Colonic mucosa (tissue), 4 donors: ENCODE measurements around the gene SLC25A41. TPM values are rescaled to one million over a fixed set of nuclear protein-coding genes. Genes with fewer than 3 reads are reported as not detected.
A peak's percentile ranks its signal among the peaks of the same experiment; 100 is the strongest.

Experiments
- DNase-seq: peaks from one replicate; pipeline ENCODE4 v3.0.0-alpha.2; 2020
- H3K27ac ChIP-seq: fragments of 200-600 bp; one replicate; pipeline ENCODE4 v1.8.0; 2021
- H3K27me3 ChIP-seq: fragments of 200-600 bp; one replicate; pipeline ENCODE4 v1.8.0; 2021
- H3K36me3 ChIP-seq: fragments of 200-600 bp; one replicate; pipeline ENCODE4 v1.8.0; 2021
- H3K4me1 ChIP-seq: fragments of 200-600 bp; one replicate; pipeline ENCODE4 v1.8.0; 2021; ENCODE audit warnings: mild to moderate bottlenecking
- H3K4me3 ChIP-seq: fragments of 200-600 bp; one replicate; pipeline ENCODE4 v1.8.0; 2021
- H3K9ac ChIP-seq, 2 donors: one replicate each; pipeline ENCODE4 v1.7.0; 2013; ENCODE audit warnings: control low read depth in 2 of 2, low read depth in 2 of 2, low read length in 2 of 2
- H3K9me3 ChIP-seq: fragments of 200-600 bp; one replicate; pipeline ENCODE4 v1.8.0; 2021
- CTCF ChIP-seq: fragments of 200-600 bp; IDR thresholded peaks from one replicate; pipeline ENCODE4 v1.8.0; 2022; ENCODE audit warnings: antibody characterized with exemption, mild to moderate bottlenecking
- intact Hi-C: fragments of 100-400 bp; cut with DNase I; formaldehyde crosslinking; loops from one replicate; pipeline ENCODE4 v1.14.1; 2022
- microRNA-seq: library from miRNA; unstranded; fragments of <30 nt; microRNA quantifications from one replicate; pipeline ENCODE4, GENCODE V29; 2019
- total RNA-seq, 2 donors: library from RNA; stranded (reverse); fragmentation: NEBNext Ultra II Directional in 1 of 2; extraction: Animal tissue kit (Norgen Biotek cat#: 25700) in 1 of 2; gene quantifications; one replicate each; pipeline ENCODE4 v1.2.1, GENCODE V29; 2021
- donor health status: healthy.
- donor health status: DM: no; HTN: no; CAD: no.
- donor health status: DM: no; HTN: no; CAD: no.

The SLC25A41 gene
- total RNA-seq, 2 donors from 2014 or later: 1.8 TPM; not detected in 1

- intact Hi-C loops: no loop called here
- no peaks in the 10 kb centered on the region for H3K9me3 ChIP-seq
- H3K36me3 ChIP-seq: peaks cover 14% of the 10 kb centered on the region
- DNase-seq: no peak
- no peaks in the 10 kb centered on the region for H3K4me1 ChIP-seq
- no peak for TF ChIP-seq CTCF
- no peak overlapping the region for H3K27ac ChIP-seq
- no peak overlapping the region for H3K9ac ChIP-seq
- no peak overlapping the region for H3K4me3 ChIP-seq
- no peaks in the 10 kb centered on the region for H3K27me3 ChIP-seq
Observed at GRCh38 chr19:6378486-6378885, 55.1 kb downstream of the SLC25A41 start.

GRCh38 chr19:6378041-6378440, 55.5 kb downstream of the SLC25A41 start:
- no peak overlapping the region for H3K9ac ChIP-seq
- H3K27me3 ChIP-seq: no peaks in the 10 kb centered on the region
- H3K9me3 ChIP-seq: no peaks in the 10 kb centered on the region
- peaks cover 14% of the 10 kb centered on the region for H3K36me3 ChIP-seq
- no peak overlapping the region for H3K27ac ChIP-seq
- intact Hi-C loops: no loop called here
- H3K4me3 ChIP-seq: no peak overlapping the region
- DNase-seq: no peak
- no peaks in the 10 kb centered on the region for H3K4me1 ChIP-seq
- no peak for TF ChIP-seq CTCF

DNA sequence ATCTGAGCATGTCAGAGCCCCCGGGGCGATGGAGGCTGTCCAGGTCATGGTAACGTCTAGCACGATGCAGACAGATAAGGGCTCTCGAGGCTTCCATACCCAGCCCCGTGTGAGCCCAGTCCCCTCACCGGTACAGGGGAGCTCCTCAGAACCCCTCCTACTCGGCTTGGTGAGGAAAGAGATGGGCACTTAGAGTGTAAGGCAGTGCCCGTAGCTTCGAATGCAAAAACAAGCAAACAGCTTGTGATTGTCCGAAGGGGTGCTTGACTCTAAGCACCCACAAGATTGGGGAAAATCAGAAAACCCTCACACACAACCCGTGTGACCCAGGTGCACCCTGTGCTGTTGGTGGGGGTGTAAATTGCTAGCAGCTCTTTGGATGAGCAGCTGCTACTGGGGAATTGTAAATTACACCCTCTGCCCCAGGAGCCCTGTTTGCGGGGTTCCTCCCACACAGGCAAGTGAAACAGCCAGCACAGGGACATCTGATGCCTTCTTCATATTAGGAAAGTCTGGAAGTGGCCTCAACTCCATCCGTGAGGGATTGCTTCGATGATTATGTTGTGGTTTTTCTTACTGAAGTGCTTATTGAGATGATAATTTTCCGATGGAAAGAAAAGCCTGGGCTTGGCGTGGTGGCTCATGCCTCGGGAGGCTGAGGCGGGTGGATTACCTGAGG, 56.9 kb downstream of the SLC25A41 start:
- no peaks in the 10 kb centered on the region for H3K9me3 ChIP-seq
- no peaks in the 10 kb centered on the region for H3K4me1 ChIP-seq
- H3K9ac ChIP-seq: no peak overlapping the region
- H3K27me3 ChIP-seq: no peaks in the 10 kb centered on the region
- intact Hi-C loops: no loop called here
- no peak overlapping the region for H3K4me3 ChIP-seq
- no peak overlapping the region for H3K27ac ChIP-seq
- DNase-seq: no peak
- TF ChIP-seq CTCF: no peak
- H3K36me3 ChIP-seq: peaks cover 14% of the 10 kb centered on the region

Small RNAs within 50 kb of the gene (microRNA-seq; reads per million reads assigned to microRNA genes)
- 64.5 reads per million, percentile 48 among the genes with 10 or more reads in this experiment for gene MIR3940
- not detected for gene MIR6790
- 3.3 reads per million for gene MIR6885

Other genes starting within 250 kb of the SLC25A41 start
- 10 to 100 TPM; 26.4 to 59.2 TPM for gene MLLT1, start 153.8 kb downstream of the SLC25A41 start, total RNA-seq
- not detected for gene ACER1, start 100.2 kb downstream of the SLC25A41 start, total RNA-seq
- gene CLPP, start 72.2 kb downstream of the SLC25A41 start, total RNA-seq: 100 to 1,000 TPM in 1 of 2 donors, 10 to 100 TPM in 1; 70.0 to 122 TPM
- gene ALKBH7, start 61.0 kb downstream of the SLC25A41 start, total RNA-seq: 100 to 1,000 TPM; 135 to 150 TPM
- gene PSPN, start 57.8 kb downstream of the SLC25A41 start, total RNA-seq: 1 to 10 TPM; 1.7 to 6.0 TPM
- gene GTF2F1, start 40.6 kb downstream of the SLC25A41 start, total RNA-seq: 10 to 100 TPM; 58.2 to 73.6 TPM
- 100 to 1,000 TPM; 210 to 433 TPM for gene KHSRP, start 9.0 kb downstream of the SLC25A41 start, total RNA-seq
- 100 to 1,000 TPM; 124 to 151 TPM for gene SLC25A23, start 26.0 kb upstream of the SLC25A41 start, total RNA-seq
- gene CRB3, start 30.5 kb upstream of the SLC25A41 start, total RNA-seq: 100 to 1,000 TPM; 115 to 118 TPM
- 1 to 10 TPM; 2.5 to 2.9 TPM for gene DENND1C, start 48.0 kb upstream of the SLC25A41 start, total RNA-seq
- gene TUBB4A, start 68.5 kb upstream of the SLC25A41 start, total RNA-seq: 1 to 10 TPM in 1 of 2 donors, under 1 TPM in 1; 0.44 to 1.4 TPM
- gene TNFSF9, start 97.3 kb upstream of the SLC25A41 start, total RNA-seq: 1 to 10 TPM in 1 of 2 donors, under 1 TPM in 1; 0.79 to 4.0 TPM
- gene CD70, start 157.4 kb upstream of the SLC25A41 start, total RNA-seq: under 1 TPM; 0.27 to 0.57 TPM
- gene TNFSF14, start 236.4 kb upstream of the SLC25A41 start, total RNA-seq: 1 to 10 TPM in 1 of 2 donors, under 1 TPM in 1; 0.48 to 1.3 TPM